Measurements from ENCODE around the gene ANKRD17. TPM values are rescaled to one million over a fixed set of nuclear protein-coding genes. Genes with fewer than 3 reads are reported as not detected.
"Not testable (repeated sequence)": the region's sequence is repeated elsewhere in the genome, so short reads cannot be mapped to it uniquely, and the experiment has no call there.

Gene ANKRD17
- total RNA-seq, 1 experiment from 2014 or later: 51.2 TPM

DNA sequence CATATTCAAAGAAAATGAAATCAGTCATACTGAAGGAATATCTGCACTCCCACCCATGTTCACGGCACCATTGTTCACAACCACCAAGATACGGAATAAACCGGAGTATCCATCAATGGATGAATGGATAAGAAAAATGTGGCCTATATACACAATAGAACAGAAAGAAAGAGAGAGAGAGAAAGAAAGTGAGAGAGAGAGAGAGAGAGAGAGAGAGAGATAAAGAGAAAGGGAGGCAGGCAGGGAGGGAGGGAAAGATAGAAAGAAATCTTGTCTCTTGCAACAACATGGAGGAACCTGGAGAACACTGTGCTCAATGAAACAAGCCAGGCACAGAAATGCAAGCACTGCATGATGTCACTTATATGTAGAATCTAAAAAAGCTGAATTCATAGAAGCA lies 52.4 kb downstream of the ANKRD17 start:
- Histone ChIP-seq H3K9me2 (replicated peaks; ENCODE audit: low read length) (no peaks in the 10 kb centered on the region), H3K36me3 (ENCODE audit: low read depth, low read length) (peaks cover 3% of the 10 kb centered on the region; the same call in 1 of the 2 replicates), H3F3A (ENCODE audit: low read length, unreplicated experiment) (no peaks in the 10 kb centered on the region), H3K27me3 (ENCODE audit: low read length) (no peaks in the 10 kb centered on the region), H3K9me3 (ENCODE audit: low read length) (no peaks in the 10 kb centered on the region), H3K9ac (ENCODE audit: low read length) (no peak overlapping the region), H3K79me2 (ENCODE audit: low read length) (peaks cover 100% of the 10 kb centered on the region), H4K20me1 (ENCODE audit: low read length) (peaks cover 49% of the 10 kb centered on the region), H2AFZ (ENCODE audit: low read length) (no peak overlapping the region), H3K4me2 (ENCODE audit: low read length) (no peak overlapping the region), H3K27ac (ENCODE audit: low read length) (no peak overlapping the region), H3K4me1 (ENCODE audit: insufficient read depth, low read length) (no peaks in the 10 kb centered on the region), H3K4me3 (ENCODE audit: low read length) (no peak overlapping the region)
- no TSS peak for BruUV-seq (replicated peaks)
- ATAC-seq: no peak
- intact Hi-C loops (cut with micrococcal nuclease): no loop called here
- TF ChIP-seq, protein P1, sequence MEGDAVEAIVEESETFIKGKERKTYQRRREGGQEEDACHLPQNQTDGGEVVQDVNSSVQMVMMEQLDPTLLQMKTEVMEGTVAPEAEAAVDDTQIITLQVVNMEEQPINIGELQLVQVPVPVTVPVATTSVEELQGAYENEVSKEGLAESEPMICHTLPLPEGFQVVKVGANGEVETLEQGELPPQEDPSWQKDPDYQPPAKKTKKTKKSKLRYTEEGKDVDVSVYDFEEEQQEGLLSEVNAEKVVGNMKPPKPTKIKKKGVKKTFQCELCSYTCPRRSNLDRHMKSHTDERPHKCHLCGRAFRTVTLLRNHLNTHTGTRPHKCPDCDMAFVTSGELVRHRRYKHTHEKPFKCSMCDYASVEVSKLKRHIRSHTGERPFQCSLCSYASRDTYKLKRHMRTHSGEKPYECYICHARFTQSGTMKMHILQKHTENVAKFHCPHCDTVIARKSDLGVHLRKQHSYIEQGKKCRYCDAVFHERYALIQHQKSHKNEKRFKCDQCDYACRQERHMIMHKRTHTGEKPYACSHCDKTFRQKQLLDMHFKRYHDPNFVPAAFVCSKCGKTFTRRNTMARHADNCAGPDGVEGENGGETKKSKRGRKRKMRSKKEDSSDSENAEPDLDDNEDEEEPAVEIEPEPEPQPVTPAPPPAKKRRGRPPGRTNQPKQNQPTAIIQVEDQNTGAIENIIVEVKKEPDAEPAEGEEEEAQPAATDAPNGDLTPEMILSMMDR (conservative IDR thresholded peaks at IDR 0.05; ENCODE audit: low read depth, low read length): no peak
- POLR2A ChIA-PET (ENCODE audit: unreplicated experiment): no interaction called here
- no peak for DNase-seq
- CTCF ChIA-PET: no interaction called here

DNA sequence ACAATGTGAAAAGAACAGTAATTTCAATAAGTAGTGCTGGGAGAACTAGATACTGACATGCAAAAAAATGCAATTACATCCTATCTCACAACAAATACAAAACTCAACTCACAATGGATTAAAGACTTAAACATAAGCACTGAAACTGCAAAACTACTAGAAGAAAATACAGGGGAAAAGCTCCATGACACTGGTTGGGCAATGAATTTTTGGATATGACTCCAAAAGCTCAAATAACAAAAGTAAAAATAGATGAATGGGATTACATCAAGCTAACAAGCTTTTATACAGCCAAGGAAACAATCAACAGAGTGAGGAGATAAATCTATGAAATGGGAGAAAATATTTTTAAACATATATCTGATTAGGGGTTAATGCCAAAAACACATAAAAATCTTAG lies 53.1 kb downstream of the ANKRD17 start:
- no peaks in the 10 kb centered on the region for H3K9me3 ChIP-seq (ENCODE audit: low read length)
- TF ChIP-seq, protein P1 (conservative IDR thresholded peaks at IDR 0.05; ENCODE audit: low read depth, low read length): no peak
- TF ChIP-seq EZH2 (IDR thresholded peaks at IDR 0.05; ENCODE audit: low read length, unreplicated experiment): no peak
- TF ChIP-seq EZH2phosphoT487 (IDR thresholded peaks at IDR 0.05; ENCODE audit: borderline replicate concordance, low read length): no peak
- H3K4me1 ChIP-seq (ENCODE audit: insufficient read depth, low read length): no peaks in the 10 kb centered on the region
- no peak overlapping the region for H3K4me3 ChIP-seq (ENCODE audit: low read length)
- intact Hi-C loops (cut with micrococcal nuclease): no loop called here
- no peak overlapping the region for H2AFZ ChIP-seq (ENCODE audit: low read length)
- H3K9me2 ChIP-seq (replicated peaks; ENCODE audit: low read length): no peaks in the 10 kb centered on the region
- H3K4me2 ChIP-seq (ENCODE audit: low read length): no peak overlapping the region
- peaks cover 43% of the 10 kb centered on the region for H4K20me1 ChIP-seq (ENCODE audit: low read length)
- ChIA-PET POLR2A (ENCODE audit: unreplicated experiment) (no interaction called here), CTCF (no interaction called here)
- H3K9ac ChIP-seq (ENCODE audit: low read length): no peak overlapping the region
- no peak overlapping the region for H3K27ac ChIP-seq (ENCODE audit: low read length)
- peaks cover 99% of the 10 kb centered on the region for H3K79me2 ChIP-seq (ENCODE audit: low read length)
- H3F3A ChIP-seq (ENCODE audit: low read length, unreplicated experiment): no peaks in the 10 kb centered on the region
- H3K27me3 ChIP-seq (ENCODE audit: low read length): no peaks in the 10 kb centered on the region
- DNase-seq (no peak), ATAC-seq (no peak)
- H3K36me3 ChIP-seq (ENCODE audit: low read depth, low read length): peaks cover 3% of the 10 kb centered on the region; the same call in 1 of the 2 replicates
- BruUV-seq (replicated peaks): no TSS peak

DNA sequence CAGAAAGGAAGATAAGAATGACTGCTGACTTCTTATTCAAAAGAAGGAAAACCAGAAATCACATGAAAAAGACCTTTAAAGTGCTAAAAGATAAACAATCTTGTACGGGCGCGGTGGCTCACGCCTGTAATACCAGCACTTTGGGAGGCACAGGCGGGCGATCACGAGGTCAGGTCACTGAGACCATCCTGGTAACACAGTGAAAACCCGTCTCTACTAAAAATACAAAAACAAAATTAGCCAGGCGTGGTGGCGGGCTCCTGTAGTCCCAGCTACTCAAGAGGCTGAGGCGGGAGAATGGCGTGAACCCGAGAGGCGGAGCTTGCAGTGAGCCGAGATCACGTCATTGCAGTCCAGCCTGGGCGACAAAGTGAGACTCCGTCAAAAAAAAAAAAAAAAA lies 54.6 kb downstream of the ANKRD17 start:
- H3K36me3 ChIP-seq (ENCODE audit: low read depth, low read length); H3K9me2 ChIP-seq (replicated peaks; ENCODE audit: low read length); H3K4me2 ChIP-seq (ENCODE audit: low read length); BruUV-seq (replicated peaks); H3K4me3 ChIP-seq (ENCODE audit: low read length); H3F3A ChIP-seq (ENCODE audit: low read length, unreplicated experiment); DNase-seq; ATAC-seq; H3K27me3 ChIP-seq (ENCODE audit: low read length); H3K4me1 ChIP-seq (ENCODE audit: insufficient read depth, low read length); intact Hi-C loops (cut with micrococcal nuclease); H3K27ac ChIP-seq (ENCODE audit: low read length); POLR2A ChIA-PET (ENCODE audit: unreplicated experiment); H2AFZ ChIP-seq (ENCODE audit: low read length); H3K9me3 ChIP-seq (ENCODE audit: low read length); H3K9ac ChIP-seq (ENCODE audit: low read length); CTCF ChIA-PET: not testable (repeated sequence)
- H4K20me1 ChIP-seq (ENCODE audit: low read length): peaks cover 34% of the 10 kb centered on the region
- H3K79me2 ChIP-seq (ENCODE audit: low read length): peaks cover 99% of the 10 kb centered on the region
